Epithelial cell of proximal tubule (primary cell): ENCODE measurements around the gene ZBTB21. TPM values are rescaled to one million over a fixed set of nuclear protein-coding genes. Genes with fewer than 3 reads are reported as not detected.
A peak's percentile ranks its signal among the peaks of the same experiment; 100 is the strongest.

Experiments
- DNase-seq: peaks from one replicate; pipeline ENCODE4 v3.0.0-alpha.2; 2011; ENCODE audit warnings: low read depth
- H3K4me3 ChIP-seq: 2 replicates; pipeline ENCODE4 v1.5.1; 2011; ENCODE audit warnings: low read depth, mild to moderate bottlenecking, low read length
- total RNA-seq: library from RNA; depleted of rRNA; stranded (reverse); fragments of >200 nt; gene quantifications from 2 replicates; pipeline ENCODE4 v1.2.3, GENCODE V29; 2015
- TF ChIP-seq, protein P1 (sequence below): conservative IDR thresholded peaks from 2 replicates; pipeline ENCODE4 v1.5.1; 2012; ENCODE audit warnings: low read depth, mild to moderate bottlenecking, low read length

The ZBTB21 gene
- total RNA-seq, 1 donor from 2014 or later = 6.3 TPM

GRCh38 chr21:42013931-42014330, 3.8 kb upstream of the ZBTB21 start:
- TF ChIP-seq, protein P1, sequence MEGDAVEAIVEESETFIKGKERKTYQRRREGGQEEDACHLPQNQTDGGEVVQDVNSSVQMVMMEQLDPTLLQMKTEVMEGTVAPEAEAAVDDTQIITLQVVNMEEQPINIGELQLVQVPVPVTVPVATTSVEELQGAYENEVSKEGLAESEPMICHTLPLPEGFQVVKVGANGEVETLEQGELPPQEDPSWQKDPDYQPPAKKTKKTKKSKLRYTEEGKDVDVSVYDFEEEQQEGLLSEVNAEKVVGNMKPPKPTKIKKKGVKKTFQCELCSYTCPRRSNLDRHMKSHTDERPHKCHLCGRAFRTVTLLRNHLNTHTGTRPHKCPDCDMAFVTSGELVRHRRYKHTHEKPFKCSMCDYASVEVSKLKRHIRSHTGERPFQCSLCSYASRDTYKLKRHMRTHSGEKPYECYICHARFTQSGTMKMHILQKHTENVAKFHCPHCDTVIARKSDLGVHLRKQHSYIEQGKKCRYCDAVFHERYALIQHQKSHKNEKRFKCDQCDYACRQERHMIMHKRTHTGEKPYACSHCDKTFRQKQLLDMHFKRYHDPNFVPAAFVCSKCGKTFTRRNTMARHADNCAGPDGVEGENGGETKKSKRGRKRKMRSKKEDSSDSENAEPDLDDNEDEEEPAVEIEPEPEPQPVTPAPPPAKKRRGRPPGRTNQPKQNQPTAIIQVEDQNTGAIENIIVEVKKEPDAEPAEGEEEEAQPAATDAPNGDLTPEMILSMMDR = no peak
- no peak overlapping the region for H3K4me3 ChIP-seq
- no peak for DNase-seq

DNA sequence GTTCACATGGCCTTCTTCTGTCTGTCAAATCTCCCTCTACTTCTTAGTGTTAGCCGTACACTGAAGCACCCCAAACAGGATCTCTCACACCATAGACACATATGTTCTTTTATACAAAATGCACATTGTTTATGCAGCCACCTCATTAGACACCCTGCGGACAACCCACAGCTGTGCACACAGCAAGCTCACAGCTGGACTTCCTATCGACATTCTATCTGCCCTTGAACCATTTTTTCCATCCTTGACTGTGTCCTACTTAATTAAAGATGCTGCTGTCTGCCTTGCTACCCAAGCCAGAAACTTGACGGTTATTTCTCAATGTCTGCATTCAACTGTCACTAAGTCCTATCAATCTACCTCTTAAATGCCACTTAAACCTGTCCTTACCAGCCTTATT, 3.2 kb upstream of the ZBTB21 start:
- DNase-seq = no peak
- TF ChIP-seq, protein P1 = no peak
- no peak overlapping the region for H3K4me3 ChIP-seq

DNA sequence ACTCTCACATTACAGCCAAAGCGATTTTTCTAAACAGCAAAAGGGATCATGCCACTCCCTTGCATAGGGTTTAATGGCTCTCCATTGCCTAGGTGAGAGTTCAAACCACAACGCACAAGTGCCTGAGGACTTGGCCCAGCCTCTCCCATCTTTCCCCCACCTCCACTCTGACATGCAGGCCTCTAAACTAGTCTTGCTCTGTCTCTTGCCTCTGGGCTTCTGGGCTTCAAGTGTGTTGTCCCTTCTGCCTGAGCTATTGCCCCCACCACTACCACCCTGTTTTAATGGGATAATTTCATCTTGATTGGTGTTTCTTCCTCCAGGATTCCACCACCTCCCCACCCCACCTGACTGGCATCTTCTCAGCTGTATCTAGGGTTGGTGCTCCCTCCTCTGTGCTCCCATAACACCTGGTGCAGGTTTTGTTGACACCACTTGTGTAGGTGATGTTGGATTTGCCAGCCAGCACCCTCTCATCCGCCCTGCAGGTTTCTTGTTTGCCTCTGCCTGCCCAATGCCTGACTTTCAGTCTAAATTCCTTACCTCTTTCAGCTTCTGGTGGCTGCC, 2.7 kb upstream of the ZBTB21 start:
- TF ChIP-seq, protein P1 = no peak
- H3K4me3 ChIP-seq = no peak overlapping the region
- no peak for DNase-seq

- TF ChIP-seq, protein P1 = no peak
- no peak overlapping the region for H3K4me3 ChIP-seq
- no peak for DNase-seq
Measured at GRCh38 chr21:42012344-42012743, 2.2 kb upstream of the ZBTB21 start.

GRCh38 chr21:42010507-42011495, 641 bp upstream of the ZBTB21 start:
- H3K4me3 ChIP-seq = peak overlapping the region; percentile 64
- TF ChIP-seq, protein P1 = no peak
- DNase-seq = no peak

DNA sequence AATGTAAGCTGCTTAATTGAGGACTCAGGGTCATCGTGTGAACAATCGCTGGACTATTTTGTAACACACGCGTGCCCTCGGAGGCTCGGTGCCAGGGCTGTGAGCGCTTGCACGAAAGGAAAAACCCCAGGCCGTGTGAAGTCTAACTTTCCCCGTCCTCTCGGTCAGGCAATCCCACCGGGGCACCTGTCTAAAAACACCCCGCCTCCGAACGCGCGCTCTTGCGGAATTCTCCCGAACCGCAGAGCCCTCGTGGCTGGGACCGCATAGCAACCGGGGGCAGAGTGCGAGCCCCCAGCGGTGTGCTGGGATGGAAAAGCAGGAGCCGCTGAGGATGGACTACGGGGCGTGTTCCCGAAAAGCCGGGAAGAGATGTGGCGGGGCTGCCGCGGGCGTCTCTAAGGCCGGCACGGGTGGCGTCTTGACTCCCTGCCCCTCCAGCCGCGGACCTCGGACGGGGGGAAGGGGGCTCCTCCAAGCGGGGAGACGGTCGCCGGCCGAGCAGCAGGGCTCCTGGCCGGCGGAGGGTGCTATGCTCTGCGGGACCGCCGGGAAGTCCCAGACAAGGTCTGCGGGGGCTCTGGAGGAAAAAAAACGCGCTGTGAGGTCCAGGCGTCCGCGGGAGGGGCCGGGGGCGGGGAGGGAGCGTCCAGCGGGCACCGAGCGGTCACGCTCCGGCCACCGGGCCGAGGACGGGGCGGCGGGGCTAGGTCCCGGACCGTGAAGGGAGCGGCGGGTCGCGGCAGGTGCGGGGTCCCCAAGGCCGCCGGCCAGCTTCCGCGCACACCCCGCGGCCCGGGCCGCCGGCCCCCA, 936 bp downstream of the ZBTB21 start:
- peak; percentile 19 for DNase-seq
- TF ChIP-seq, protein P1 = peak; percentile 33
- H3K4me3 ChIP-seq = peak overlapping the region; percentile 64
